Epidermal melanocyte (primary cell): ENCODE measurements around the gene DCTN4.

Source experiments
- DNase-seq: peaks from one replicate; pipeline ENCODE4 v3.0.0; 2011; ENCODE audit warnings: low spot score; ENCODE audit not compliant: insufficient read length

The DCTN4 gene

DNA sequence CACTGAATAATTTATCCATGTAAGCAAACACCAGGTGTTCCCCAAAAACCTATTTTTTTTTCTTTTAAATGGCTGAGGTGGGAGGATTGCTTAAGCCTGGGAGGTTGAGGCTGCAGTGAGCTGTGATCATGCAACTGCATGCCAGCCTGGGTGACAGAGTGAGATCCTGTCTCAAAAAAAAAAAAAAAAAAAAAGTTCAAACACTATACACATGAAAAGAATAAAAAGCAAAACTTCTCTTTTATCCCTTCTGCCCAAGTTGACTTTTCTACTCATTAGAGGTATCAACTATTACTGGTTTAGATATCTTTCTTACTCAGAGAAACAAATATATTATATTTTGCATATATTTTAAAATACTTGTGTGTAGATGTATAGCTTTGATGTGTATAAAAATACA lies 17.8 kb downstream of the DCTN4 start:
- no peak for DNase-seq

DNA sequence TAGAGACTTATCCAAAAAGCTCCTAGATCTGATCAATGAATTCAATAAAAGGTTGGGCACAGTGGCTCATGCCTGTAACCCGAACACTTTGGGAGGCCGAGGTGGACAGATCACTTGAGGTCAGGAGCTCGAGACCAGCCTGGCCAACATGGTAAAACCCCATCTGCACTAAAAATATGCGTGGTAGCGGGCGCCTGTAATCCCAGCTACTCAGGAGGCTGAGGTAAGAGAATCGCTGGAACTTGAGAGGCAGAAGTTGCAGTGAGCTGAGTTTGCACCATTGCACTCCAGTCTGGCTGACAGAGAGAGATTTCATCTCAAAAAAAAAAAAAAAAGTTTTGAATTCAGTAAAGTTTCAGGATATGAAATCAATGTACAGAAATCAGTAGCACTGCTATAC lies 20.0 kb downstream of the DCTN4 start:
- DNase-seq: no peak

DNA sequence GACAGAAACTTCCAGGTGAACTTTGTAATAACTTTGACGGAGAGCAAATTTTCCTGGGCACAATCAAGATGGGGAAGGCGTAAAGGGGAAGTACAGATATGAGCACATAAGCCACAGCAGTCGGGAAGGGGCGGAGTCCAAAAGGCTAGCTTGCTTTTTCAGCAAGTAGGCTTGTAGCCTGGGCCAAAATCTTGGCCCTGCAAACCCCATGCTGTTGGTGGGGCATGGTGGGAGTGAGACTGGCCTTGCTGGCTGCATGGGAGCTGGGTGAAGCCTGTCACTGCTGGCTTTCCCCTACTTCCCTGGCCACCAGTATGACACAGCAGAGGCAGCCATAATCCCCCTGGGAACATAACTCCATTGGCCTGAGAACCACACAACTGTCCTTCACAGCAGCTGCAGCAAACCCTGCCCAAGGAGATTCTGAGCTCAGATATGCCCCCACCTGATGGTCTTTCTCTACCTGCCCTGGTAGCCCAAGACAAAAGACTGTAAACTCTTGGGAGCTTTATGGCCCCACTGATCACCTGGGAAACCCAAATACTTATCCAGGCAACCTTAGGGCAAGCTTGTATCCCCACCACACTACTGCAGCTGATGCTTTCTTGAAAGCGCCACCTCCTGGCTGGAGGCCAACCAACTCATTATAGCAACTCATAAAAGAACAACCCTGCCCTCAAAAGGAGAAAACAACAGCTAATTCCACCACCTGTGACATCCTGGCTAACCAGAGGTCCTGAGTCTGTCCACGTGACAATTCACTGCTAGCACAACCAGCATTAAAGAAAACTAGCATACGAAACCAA lies 24.0 kb downstream of the DCTN4 start:
- no peak for DNase-seq

DNA sequence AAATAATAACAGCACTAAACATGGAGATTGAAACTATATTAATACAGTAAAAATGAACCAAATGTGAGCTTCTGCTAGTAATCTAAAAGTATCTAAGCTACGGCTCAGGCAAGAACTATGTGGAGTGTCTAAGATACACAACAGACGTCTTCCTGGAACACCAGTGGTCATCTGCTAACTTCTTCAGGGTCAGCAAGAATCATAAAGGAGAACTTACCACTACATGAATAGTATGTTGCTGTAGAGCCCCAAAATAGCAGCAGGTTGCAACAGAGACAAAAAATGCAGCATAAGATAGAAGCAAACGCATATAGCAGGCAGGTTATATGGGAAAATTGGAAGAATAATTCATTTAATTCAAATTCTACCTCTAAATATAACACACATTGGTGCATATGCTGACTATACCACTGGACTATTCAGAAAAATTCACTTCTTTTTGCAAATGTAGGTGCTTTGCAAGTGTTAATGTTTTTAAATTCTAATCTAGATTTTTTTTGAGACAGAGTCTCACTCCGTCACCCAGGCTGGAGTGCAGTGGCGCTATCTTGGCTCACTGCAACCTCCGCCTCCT lies 27.1 kb downstream of the DCTN4 start:
- no peak for DNase-seq

DNA sequence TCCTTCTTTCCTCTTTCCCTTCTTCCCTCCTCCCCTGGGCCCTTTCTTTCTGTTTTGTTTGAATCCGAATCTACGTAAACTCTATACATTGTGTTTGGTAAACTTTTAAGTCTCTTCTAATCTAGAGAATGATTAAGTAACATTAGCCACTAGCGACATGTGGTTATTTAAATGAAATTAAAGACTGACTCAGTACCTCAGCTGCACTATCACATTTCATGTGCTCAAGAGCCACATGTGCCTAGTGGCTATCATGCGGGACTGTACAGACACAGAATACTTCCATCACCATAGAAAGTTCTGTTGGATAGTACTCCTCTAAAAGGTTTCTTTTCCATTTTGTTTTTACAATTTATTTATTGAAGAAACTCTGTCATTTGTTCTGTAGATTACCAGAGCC lies 29.0 kb downstream of the DCTN4 start:
- DNase-seq: no peak

DNA sequence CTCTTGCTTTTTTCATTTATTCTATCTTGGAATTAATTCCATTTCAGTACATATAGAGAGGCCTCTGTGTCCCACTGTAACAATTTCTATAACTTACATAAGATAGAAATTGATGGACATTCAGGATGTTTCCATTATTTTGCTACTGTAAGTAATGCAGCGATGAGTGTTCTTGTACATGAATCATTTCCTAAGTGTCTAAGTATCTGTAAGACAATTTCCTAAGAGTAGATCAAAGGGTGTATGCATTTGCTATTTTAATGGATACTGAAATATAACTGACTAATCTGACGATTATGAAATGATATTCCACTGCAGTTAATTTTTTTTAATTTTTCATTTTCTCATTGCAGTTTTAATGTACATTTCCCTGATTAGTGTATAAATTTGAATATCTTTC lies 35.0 kb downstream of the DCTN4 start:
- DNase-seq: no peak

DNA sequence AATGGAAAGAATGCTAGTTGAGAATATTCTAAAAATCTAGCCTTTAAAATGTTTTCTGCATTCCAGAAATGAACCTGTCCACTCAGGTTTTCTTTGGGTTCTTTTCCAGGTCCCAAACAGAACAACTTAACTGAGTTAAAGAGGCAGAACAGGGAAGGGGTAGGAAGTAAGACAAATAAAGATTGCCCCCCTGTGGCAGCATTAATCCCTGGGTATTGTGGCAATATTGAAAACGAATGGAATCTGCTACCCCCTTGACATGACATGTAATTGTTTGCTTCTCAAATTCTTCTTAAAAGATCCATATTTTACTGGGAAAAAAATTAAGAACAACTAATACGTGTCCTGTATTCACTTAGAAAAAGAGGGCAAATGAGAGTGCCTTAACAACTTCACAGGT lies 48.7 kb downstream of the DCTN4 start:
- DNase-seq: no peak

DNA sequence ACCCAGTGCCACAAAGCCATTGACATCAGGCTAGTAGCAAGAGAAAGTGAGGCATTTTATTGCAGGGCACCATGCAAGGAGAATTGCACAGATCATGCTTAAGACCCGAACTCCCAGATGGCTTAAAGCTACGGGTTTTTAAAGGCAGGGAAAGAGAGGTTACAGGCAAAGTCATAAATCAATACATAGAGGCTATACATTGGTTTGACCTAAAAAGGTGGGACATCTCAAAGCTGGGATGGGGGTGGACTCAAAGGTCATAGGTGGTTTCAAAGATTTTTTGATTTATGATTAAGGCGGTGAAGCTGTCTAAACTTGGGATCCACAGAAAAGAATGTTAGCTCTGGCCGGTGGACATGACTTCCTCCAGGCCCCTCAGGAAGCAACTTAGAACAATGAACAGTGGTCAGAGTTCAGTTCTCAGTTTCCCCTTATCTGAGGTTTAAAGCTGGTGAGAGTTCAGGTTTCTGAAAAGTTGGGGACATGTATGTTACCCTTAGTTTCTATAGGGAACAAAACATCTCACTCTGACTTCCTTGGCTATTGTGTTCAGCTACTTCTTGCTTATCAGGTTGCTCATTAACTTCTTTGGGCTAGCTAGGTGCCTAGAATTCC lies 51.9 kb downstream of the DCTN4 start:
- no peak for DNase-seq

DNA sequence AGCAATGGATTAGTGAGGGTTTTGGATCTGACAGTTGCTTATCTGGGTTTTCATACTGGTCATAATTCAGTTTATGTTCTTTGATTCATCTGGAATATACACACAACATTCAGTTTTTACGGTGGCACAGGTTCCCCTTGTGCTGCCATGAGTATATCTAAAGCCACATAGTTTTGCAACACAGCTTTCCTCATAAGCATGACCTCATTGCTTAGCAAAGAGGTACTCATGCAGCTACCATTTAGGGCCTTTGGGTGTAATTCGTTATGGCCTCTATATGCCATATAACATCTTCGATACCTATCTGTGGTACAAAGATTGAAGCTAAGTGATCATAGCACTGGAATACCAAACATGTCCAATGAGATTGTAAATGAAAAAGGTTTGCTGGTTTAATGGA lies 55.1 kb downstream of the DCTN4 start:
- no peak for DNase-seq

DNA sequence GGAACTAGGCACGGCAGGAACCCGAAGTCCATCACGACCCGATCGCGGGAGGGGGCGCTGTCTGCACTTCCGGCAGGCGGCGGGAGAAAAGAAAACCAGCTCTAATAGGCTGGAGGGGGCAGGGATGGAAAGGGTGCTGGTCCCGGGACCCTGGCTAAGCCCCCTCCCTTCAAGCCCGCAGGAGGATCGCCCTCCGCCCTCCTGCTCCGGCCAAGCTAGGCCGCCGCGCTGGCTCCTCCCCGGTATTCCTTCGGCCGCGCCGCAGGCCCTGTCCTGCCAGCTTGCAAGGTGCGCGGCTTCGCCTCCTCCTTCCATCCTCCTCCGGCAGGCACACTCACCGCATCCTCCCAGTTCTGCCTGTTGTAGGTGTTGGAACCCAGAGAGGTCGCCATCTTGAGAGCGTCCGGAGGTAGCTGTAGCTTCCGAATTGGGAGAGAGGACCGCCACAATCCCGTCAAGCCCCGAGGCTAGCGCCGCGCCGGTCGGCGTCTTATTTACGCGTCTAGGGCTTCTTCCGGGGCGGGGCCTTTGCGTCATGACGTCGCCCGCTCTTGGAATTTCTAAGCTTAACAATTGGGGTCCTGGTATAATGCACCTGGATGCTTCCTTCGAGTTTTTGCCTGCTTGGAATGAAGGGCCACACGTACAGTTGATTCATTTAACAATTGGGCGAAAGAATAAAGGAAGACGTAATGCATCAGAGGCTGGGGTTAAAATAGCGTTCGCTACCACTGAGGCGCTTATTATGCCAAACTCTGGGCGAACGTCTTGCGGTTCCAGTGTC lies 58.0 kb downstream of the DCTN4 start, which contains the start of gene RBM22:
RBM22 (minus strand) TSS at position 469 of the 784 bp plus-strand sequence; CDS start at position 392, 77 bp downstream.
- peak; percentile 27 for DNase-seq

DNA sequence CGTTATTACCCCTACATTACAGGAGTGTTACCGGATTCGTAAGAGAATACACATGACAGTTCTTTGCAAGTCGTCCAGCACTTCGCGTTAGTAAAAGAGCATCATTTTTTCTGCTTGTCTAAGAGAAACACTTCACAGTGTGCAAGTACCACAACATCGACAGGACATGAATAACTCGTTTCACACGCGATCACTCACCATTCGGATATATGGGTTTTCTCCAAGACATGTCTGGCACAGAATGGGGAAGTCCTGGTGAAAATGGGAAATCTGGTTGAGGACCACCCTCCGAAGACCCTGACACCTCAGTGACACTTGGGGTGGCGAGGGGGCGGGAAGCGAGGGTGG lies 58.6 kb downstream of the DCTN4 start:
- DNase-seq: no peak

DNA sequence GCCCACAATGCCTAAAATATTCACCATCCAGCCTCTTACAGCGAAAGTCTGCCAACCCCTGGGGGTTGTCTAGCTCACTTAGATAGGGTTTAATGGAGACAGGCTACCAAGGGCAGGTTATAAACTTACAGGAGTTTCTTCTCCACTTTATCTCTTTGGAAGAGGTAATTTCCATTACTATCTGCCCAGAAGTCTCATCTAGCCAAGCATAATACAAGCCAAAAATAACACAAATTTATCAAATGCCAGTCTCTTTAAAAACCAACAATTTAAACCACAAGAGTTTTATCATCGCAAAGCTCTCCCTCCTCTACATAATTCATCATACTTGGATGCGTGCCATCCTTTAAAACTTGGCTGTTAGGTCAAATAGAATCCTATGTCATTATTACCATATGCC lies 64.2 kb downstream of the DCTN4 start:
- no peak for DNase-seq

DNA sequence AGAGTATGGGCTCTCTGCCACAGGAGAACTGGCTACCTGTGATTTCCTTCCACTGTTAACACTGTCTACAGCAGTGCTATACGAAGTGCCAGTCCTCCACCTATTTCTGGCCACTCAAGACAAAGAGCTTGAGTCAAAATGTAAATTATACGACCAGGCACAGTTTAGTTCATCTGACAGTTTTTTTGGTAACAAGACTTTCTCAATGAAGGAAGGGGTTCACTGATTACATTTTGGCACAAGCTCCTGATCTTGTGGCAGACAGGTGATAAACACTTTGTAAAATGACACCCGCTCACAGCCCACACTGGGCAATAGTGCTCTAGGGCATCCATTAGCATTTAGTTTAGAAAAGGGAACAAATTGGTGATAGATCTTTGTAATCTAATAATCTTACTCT lies 66.5 kb downstream of the DCTN4 start:
- DNase-seq: no peak

DNA sequence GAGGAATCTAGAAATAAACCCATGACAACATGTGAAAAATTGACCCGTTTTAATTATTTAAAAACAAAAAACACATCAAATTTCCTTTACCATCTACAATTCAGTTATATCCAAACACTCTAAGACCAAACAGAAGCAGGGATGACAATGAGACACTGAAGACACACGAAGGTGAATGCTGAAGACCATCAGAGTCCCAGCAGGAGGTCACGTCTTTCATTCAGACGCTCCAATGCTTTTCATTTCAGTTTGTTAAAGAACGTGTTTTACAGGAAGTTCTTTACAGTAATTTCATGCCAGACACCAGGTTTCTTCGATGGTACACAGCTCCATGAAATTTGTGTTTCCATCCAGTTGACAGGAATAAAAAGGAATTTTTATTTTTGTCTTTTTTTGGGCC lies 68.1 kb downstream of the DCTN4 start:
- no peak for DNase-seq

DNA sequence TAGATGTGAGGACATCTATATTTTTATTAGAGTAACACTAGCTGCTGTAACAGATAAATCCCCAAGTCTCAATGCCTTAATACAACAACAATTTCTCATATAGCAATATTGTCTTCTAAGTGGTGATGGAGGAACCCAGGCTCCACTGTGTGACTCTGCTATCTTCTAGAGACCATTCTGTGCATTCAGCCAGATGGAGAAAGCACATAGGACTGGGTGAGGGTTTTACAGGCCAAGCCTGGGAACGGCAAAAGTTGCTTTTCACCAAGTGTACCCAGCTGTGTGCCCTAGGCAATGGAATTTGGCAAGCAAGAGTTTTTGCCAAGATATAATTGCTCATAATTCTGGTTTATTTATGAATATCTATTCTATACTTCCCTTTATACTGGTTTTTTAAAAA lies 69.7 kb downstream of the DCTN4 start:
- DNase-seq: no peak

DNA sequence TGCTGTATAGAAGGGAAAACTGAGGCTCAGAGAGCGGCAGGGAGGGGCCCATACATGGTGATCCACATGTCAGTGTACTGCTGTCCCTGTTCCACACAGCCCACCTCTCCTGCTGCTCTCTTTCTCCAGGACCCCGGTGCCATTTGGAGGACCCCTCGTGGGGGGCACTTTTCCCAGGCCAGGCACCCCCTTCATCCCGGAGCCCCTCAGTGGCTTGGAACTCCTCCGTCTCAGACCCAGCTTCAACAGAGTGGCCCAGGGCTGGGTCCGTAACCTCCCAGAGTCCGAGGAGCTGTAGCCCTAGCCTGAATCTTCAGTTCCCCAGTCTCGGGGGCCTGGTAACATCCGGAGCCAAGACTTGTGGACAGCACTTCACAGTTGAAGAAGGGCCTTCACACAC lies 82.2 kb downstream of the DCTN4 start:
- no peak for DNase-seq

DNA sequence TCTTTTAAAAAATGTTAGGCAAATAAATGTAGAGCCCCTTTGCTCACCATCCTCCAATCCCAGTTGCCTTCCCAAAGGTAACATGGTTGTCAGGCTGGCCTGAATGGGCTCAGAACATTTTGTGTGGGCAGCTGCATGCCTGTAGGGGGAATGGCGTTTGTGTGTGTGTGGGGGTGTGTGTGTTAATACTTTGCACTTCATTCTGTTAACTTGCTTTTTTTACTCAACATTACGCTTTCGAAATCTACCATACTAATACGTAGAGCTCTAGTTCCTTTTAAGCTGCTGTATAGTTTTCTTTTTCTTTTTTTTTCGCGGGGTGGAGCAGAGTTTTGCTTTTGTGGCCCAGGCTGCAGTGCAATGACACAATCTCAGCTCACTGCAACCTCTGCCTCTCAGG lies 83.7 kb downstream of the DCTN4 start:
- DNase-seq: no peak

DNA sequence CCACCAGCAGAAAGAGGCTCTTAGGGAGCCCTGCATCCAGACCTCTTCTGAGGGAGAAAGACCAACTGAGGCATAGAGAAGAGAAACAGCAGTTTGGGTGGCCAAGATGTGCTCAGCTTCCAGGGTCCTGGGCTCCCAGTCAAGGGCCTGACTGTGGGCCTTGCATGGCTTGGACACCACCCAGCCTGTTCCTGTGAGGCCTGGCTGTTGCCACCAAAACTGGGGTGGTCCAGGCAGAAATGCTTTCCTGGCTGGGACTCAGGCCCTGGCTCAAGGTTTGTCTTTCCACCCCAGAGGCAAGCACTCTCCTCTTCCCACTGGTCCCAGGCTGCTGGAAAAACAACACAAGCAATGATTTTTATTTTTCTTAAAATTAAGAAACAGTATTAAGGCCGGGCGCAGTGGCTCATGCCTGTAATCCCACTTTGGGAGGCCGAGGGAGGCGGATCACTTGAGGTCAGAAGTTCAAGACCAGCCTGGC lies 84.4 kb downstream of the DCTN4 start:
- DNase-seq: no peak

DNA sequence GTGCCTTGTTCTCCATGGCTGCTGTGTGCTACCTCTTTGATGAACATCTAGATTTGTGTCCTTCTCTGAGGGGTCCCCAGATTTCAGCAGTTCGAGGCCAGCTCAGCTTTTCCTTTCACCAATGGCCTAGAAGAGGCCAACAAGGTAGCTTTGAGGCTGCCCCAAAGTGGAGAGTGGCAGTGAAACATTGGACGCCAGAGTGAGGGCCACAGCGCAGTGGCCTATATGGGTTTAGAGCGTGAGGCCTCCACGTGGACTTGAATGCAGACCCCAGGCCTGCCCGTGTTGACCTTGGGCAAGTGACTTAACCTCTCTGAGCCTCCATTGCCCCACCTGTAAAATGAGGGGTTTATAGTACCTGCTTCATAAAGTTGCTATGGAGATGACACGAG lies 85.9 kb downstream of the DCTN4 start:
- DNase-seq: no peak

DNA sequence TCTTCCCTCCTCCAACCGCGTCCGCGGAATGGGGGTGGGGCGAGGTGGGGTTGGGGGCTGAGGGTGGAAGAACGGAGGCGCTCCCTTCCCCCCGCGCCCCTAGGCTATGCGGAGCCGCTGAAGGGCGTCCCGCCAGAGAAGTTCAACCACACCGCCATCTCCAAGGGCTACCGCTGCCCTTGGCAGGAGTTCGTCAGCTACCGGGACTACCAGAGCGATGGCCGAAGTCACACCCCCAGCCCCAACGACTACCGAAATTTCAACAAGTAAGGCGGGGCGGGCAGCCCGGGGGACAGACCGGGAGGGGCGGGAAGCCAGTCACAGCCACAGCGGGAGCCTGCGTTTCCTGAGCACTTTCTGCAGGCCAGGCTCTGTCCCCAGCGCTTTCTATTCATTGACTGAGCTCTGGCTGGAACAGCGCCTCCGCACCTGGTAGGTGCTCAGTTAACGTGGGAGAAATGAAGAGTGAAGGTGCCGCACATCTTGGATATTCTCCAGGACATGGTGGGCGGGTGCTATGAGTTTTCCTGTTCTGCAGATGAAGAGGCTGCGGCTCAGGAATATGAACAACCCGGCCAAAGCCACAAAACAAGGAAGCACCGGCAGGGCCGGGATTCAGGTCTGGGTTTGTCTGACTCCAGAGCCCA lies 86.5 kb downstream of the DCTN4 start:
- peak; percentile 16 for DNase-seq

DNA sequence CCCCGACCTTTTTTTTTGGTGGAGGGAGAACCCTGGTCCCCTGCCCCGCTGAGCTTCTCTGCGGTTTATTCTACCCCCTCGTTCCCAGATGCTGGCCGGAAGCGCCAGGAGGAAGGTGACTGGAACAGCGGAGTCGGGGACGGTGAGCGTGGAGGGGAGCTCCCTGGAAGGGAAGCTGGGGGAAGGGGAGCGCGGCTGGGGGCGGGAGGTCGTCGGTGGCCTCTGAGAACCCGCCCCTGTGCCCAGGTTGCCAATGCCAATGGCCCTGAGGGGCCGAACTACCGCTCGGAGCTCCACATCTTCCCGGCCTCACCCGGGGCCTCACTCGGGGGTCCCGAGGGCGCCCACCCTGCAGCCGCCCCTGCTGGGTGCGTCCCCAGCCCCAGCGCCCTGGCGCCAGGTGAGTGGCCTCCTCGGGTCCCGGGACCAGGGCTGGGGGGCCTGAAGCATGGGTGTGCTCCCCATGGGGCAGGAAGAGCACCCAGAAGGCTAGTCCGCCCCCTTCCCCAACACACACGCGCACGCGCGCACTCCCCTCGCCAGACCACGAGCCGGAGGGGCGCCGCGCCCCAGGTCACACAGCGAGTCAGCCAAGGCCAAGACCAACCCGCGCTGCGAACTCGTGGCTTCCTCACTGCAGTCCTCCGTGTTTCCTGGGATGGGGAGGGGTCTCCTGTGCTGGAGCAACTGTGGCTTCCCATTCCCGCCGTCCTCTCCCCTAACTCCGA lies 87.1 kb downstream of the DCTN4 start:
- no peak for DNase-seq
